ENCODE measurements around the gene CD1C. TPM values are rescaled to one million over a fixed set of nuclear protein-coding genes. Genes with fewer than 3 reads are reported as not detected.

CD1C gene
- total RNA-seq, 1 experiment from 2014 or later, result not detected

DNA sequence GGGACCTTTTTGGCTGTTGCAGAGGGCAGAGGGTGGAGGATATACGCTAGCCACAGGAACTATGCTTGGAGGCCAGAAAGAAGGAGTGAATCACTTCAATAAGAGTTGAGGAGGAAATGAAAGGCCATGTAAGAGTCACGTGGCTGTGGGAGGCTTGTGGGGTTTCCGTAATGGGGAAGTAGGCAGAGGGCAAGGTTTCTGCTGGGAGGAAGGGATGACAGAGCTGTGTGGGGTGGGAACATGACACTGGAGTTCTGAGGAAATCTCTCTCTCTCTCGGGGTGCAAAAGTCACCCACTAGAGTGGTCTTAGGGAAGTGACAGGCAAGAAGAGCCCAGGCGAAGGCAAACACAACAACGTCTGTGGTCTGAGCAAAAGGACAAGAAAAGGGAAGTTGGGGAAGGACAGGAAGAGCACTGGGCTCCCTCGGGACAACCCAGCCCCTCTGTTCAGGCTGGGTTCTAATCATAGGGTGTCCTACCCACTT is 3.9 kb upstream of the CD1C start:
- Histone ChIP-seq H3K4me2 (ENCODE audit: low read length) (no peak overlapping the region), H4K20me1 (ENCODE audit: low read length) (no peaks in the 10 kb centered on the region), H2AFZ (ENCODE audit: low read length) (no peak overlapping the region), H3K36me3 (ENCODE audit: low read depth, low read length) (no peaks in the 10 kb centered on the region), H3K4me1 (ENCODE audit: insufficient read depth, low read length) (no peaks in the 10 kb centered on the region), H3F3A (ENCODE audit: low read length, unreplicated experiment) (no peaks in the 10 kb centered on the region), H3K27me3 (ENCODE audit: low read length) (peaks cover 11% of the 10 kb centered on the region), H3K4me3 (ENCODE audit: low read length) (no peak overlapping the region), H3K9ac (ENCODE audit: low read length) (no peak overlapping the region), H3K9me2 (replicated peaks; ENCODE audit: low read length) (no peaks in the 10 kb centered on the region), H3K27ac (ENCODE audit: low read length) (no peak overlapping the region), H3K79me2 (ENCODE audit: low read length) (no peaks in the 10 kb centered on the region), H3K9me3 (ENCODE audit: low read length) (no peaks in the 10 kb centered on the region)
- DNase-seq, result no peak
- no peak for TF ChIP-seq EZH2phosphoT487 (IDR thresholded peaks at IDR 0.05; ENCODE audit: borderline replicate concordance, low read length)
- TF ChIP-seq EZH2 (IDR thresholded peaks at IDR 0.05; ENCODE audit: low read length, unreplicated experiment), result no peak
- TF ChIP-seq, protein P1, sequence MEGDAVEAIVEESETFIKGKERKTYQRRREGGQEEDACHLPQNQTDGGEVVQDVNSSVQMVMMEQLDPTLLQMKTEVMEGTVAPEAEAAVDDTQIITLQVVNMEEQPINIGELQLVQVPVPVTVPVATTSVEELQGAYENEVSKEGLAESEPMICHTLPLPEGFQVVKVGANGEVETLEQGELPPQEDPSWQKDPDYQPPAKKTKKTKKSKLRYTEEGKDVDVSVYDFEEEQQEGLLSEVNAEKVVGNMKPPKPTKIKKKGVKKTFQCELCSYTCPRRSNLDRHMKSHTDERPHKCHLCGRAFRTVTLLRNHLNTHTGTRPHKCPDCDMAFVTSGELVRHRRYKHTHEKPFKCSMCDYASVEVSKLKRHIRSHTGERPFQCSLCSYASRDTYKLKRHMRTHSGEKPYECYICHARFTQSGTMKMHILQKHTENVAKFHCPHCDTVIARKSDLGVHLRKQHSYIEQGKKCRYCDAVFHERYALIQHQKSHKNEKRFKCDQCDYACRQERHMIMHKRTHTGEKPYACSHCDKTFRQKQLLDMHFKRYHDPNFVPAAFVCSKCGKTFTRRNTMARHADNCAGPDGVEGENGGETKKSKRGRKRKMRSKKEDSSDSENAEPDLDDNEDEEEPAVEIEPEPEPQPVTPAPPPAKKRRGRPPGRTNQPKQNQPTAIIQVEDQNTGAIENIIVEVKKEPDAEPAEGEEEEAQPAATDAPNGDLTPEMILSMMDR (conservative IDR thresholded peaks at IDR 0.05; ENCODE audit: low read depth, low read length), result no peak
- no peak for ATAC-seq
- no TSS peak for BruUV-seq (replicated peaks)
- ChIA-PET POLR2A (ENCODE audit: unreplicated experiment) (no interaction called here), CTCF (no interaction called here)
- intact Hi-C loops (cut with micrococcal nuclease), result no loop called here

DNA sequence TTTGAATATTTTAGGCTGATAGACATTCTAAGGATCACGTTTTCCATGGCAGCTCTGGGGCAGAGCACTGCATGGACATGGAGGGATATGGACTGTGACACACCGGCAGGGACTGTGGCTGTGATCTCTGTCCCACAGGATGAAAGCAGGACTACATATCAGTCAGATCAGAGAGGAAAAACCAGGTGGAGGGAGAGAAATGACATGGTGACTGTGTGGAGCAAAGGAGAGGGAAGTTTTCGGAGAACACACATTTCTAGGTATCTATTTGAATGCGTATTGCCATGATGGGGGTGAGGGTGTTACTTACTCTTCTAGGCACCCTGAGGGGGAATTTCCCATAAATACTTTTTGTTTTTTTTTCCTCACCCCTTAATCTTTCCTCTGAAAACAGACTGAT is 3.2 kb upstream of the CD1C start:
- Histone ChIP-seq H3K4me3 (ENCODE audit: low read length) (no peak overlapping the region), H3K9ac (ENCODE audit: low read length) (no peak overlapping the region), H3K4me2 (ENCODE audit: low read length) (no peak overlapping the region), H3K9me3 (ENCODE audit: low read length) (no peaks in the 10 kb centered on the region), H3F3A (ENCODE audit: low read length, unreplicated experiment) (no peaks in the 10 kb centered on the region), H2AFZ (ENCODE audit: low read length) (no peak overlapping the region), H3K79me2 (ENCODE audit: low read length) (no peaks in the 10 kb centered on the region), H3K36me3 (ENCODE audit: low read depth, low read length) (no peaks in the 10 kb centered on the region), H4K20me1 (ENCODE audit: low read length) (no peaks in the 10 kb centered on the region), H3K9me2 (replicated peaks; ENCODE audit: low read length) (no peaks in the 10 kb centered on the region), H3K4me1 (ENCODE audit: insufficient read depth, low read length) (no peaks in the 10 kb centered on the region), H3K27me3 (ENCODE audit: low read length) (peaks cover 16% of the 10 kb centered on the region), H3K27ac (ENCODE audit: low read length) (no peak overlapping the region)
- no peak for ATAC-seq
- no TSS peak for BruUV-seq (replicated peaks)
- intact Hi-C loops (cut with micrococcal nuclease), result no loop called here
- CTCF ChIA-PET, result no interaction called here
- TF ChIP-seq EZH2 (IDR thresholded peaks at IDR 0.05; ENCODE audit: low read length, unreplicated experiment) (no peak), EZH2phosphoT487 (IDR thresholded peaks at IDR 0.05; ENCODE audit: borderline replicate concordance, low read length) (no peak)
- TF ChIP-seq, protein P1 (conservative IDR thresholded peaks at IDR 0.05; ENCODE audit: low read depth, low read length), result no peak
- no peak for DNase-seq
- POLR2A ChIA-PET (ENCODE audit: unreplicated experiment), result no interaction called here

DNA sequence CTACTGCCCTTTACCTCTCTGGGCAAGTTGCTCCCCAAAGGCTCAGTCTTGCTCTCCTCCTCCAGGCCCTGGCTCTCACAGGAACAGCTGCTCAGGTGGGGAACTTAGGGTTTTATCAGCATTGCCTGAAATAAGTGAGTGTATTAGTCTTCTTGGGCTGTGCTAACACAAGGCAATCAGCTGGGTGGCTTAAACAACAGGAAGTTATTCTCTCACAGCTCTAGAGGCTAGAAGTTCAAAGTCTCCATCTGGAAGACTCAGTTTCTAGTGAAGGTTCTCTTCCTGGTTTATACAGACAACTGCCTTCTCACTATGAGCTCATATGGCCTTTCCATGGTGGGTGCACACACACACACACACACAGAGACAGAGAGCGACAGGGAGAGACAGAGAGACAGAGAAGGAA is 2.8 kb upstream of the CD1C start:
- intact Hi-C loops (cut with micrococcal nuclease), result no loop called here
- Histone ChIP-seq H4K20me1 (ENCODE audit: low read length) (no peaks in the 10 kb centered on the region), H3K79me2 (ENCODE audit: low read length) (no peaks in the 10 kb centered on the region), H3K27ac (ENCODE audit: low read length) (no peak overlapping the region), H3K27me3 (ENCODE audit: low read length) (peaks cover 20% of the 10 kb centered on the region), H3K4me1 (ENCODE audit: insufficient read depth, low read length) (no peaks in the 10 kb centered on the region), H3K9me2 (replicated peaks; ENCODE audit: low read length) (no peaks in the 10 kb centered on the region), H3K4me3 (ENCODE audit: low read length) (no peak overlapping the region), H3K4me2 (ENCODE audit: low read length) (no peak overlapping the region), H3F3A (ENCODE audit: low read length, unreplicated experiment) (no peaks in the 10 kb centered on the region), H3K36me3 (ENCODE audit: low read depth, low read length) (no peaks in the 10 kb centered on the region), H2AFZ (ENCODE audit: low read length) (no peak overlapping the region), H3K9me3 (ENCODE audit: low read length) (no peaks in the 10 kb centered on the region), H3K9ac (ENCODE audit: low read length) (no peak overlapping the region)
- TF ChIP-seq, protein P1 (conservative IDR thresholded peaks at IDR 0.05; ENCODE audit: low read depth, low read length), result no peak
- TF ChIP-seq EZH2phosphoT487 (IDR thresholded peaks at IDR 0.05; ENCODE audit: borderline replicate concordance, low read length) (no peak), EZH2 (IDR thresholded peaks at IDR 0.05; ENCODE audit: low read length, unreplicated experiment) (no peak)
- ATAC-seq (no peak), DNase-seq (no peak)
- BruUV-seq (replicated peaks), result no TSS peak
- ChIA-PET CTCF (no interaction called here), POLR2A (ENCODE audit: unreplicated experiment) (no interaction called here)

Data from PC-3 (cell line).